CD14-positive monocyte (primary cell): ENCODE results near the gene PCA3. TPM values are rescaled to one million over a fixed set of nuclear protein-coding genes. Genes with fewer than 3 reads are reported as not detected.

Experiments
- DNase-seq, 3 donors: peaks; one replicate each; pipeline ENCODE4 v3.0.0-alpha.2; 2011 to 2022
- H2AFZ ChIP-seq: 2 replicates; pipeline ENCODE4 v1.6.0; 2012; ENCODE audit warnings: mild to moderate bottlenecking, low read depth, low read length, inconsistent platforms; ENCODE audit not compliant: insufficient read depth, poor library complexity, severe bottlenecking
- H3K27ac ChIP-seq, 2 donors: 1 replicate in 1 of 2; 2 replicates in 1 of 2; pipeline ENCODE4 v1.5.1; 2012 to 2013; ENCODE audit warnings: low read length in 2 of 2, control low read depth in 1 of 2, inconsistent platforms in 1 of 2, low read depth in 1 of 2, mild to moderate bottlenecking in 1 of 2
- H3K27me3 ChIP-seq, 2 donors: one replicate each; pipeline versions ENCODE4 v1.6.0 to v1.6.1; 2011 to 2013; ENCODE audit warnings: low read length in 2 of 2; ENCODE audit not compliant: control insufficient read depth in 2 of 2, insufficient read depth in 2 of 2
- H3K36me3 ChIP-seq, 2 donors: replicated peaks in 1 of 2; 1 replicate in 1 of 2; 2 replicates in 1 of 2; pipeline versions ENCODE4 v1.5.1 to v1.6.1; 2012 to 2013; ENCODE audit warnings: low read length in 2 of 2, control low read depth in 1 of 2, inconsistent platforms in 1 of 2, mild to moderate bottlenecking in 1 of 2; ENCODE audit not compliant: insufficient read depth in 2 of 2, control insufficient read depth in 1 of 2
- H3K4me1 ChIP-seq, 2 donors: 1 replicate in 1 of 2; 2 replicates in 1 of 2; pipeline versions ENCODE4 v1.5.1 to v1.6.1; 2012 to 2013; ENCODE audit warnings: low read length in 2 of 2, control low read depth in 1 of 2, inconsistent platforms in 1 of 2, mild to moderate bottlenecking in 1 of 2, moderate library complexity in 1 of 2; ENCODE audit not compliant: insufficient read depth in 2 of 2, control insufficient read depth in 1 of 2
- H3K4me2 ChIP-seq: replicated peaks from 2 replicates; pipeline ENCODE3; 2012; ENCODE audit warnings: low read length, moderate library complexity, mild to moderate bottlenecking; ENCODE audit not compliant: poor library complexity, severe bottlenecking; ENCODE audit errors: extremely low read depth
- H3K4me3 ChIP-seq, 3 experiments: fragments of 200-600 bp in 1 of 3; sonication (generic) in 1 of 3; replicated peaks in 1 of 3; 1 replicate in 2 of 3; 2 replicates in 1 of 3; pipeline ENCODE4 v1.5.1; 2011 to 2013; ENCODE audit warnings: low read length in 3 of 3, mild to moderate bottlenecking in 3 of 3, control low read depth in 2 of 3, low read depth in 2 of 3, inconsistent platforms in 1 of 3, moderate library complexity in 1 of 3
- H3K79me2 ChIP-seq: 2 replicates; pipeline ENCODE4 v1.6.0; 2012; ENCODE audit warnings: mild to moderate bottlenecking, control low read depth, inconsistent platforms, low read length, moderate library complexity; ENCODE audit not compliant: insufficient read depth
- H3K9ac ChIP-seq: 2 replicates; pipeline ENCODE4 v1.6.0; 2017; ENCODE audit warnings: low read length, mild to moderate bottlenecking; ENCODE audit not compliant: insufficient read depth, poor library complexity, severe bottlenecking
- H3K9me3 ChIP-seq, 2 donors: replicated peaks in 1 of 2; 1 replicate in 1 of 2; 2 replicates in 1 of 2; pipeline versions ENCODE4 v1.5.1 to v1.6.1; 2012 to 2013; ENCODE audit warnings: low read length in 2 of 2, control low read depth in 1 of 2; ENCODE audit not compliant: control insufficient read depth in 1 of 2, insufficient read depth in 1 of 2
- H4K20me1 ChIP-seq: 2 replicates; pipeline ENCODE4 v1.6.0; 2012; ENCODE audit warnings: mild to moderate bottlenecking, low read length, control low read depth, moderate library complexity; ENCODE audit not compliant: insufficient read depth
- H3K27ac Mint-ChIP-seq, 7 donors: one replicate each; pipeline ENCODE4 v1.8.0; 2020; ENCODE audit warnings: mild to moderate bottlenecking in 7 of 7, mixed read lengths in 7 of 7, moderate library complexity in 6 of 7, inconsistent platforms in 2 of 7
- H3K27me3 Mint-ChIP-seq, 3 donors: one replicate each; pipeline ENCODE4 v1.8.0; 2021 to 2022; ENCODE audit warnings: low read depth in 3 of 3, mild to moderate bottlenecking in 3 of 3, mixed read lengths in 3 of 3, moderate library complexity in 3 of 3, inconsistent platforms in 1 of 3
- H3K36me3 Mint-ChIP-seq, 2 donors: one replicate each; pipeline ENCODE4 v1.8.0; 2020; ENCODE audit warnings: mixed read lengths in 2 of 2, inconsistent platforms in 1 of 2, mild to moderate bottlenecking in 1 of 2
- H3K4me1 Mint-ChIP-seq: one replicate; pipeline ENCODE4 v1.8.0; 2020; ENCODE audit warnings: mild to moderate bottlenecking, mixed read lengths
- H3K4me3 Mint-ChIP-seq, 2 donors: one replicate each; pipeline ENCODE4 v1.8.0; 2020; ENCODE audit warnings: mild to moderate bottlenecking in 2 of 2, mixed read lengths in 2 of 2, moderate library complexity in 1 of 2
- H3K9me3 Mint-ChIP-seq, 7 donors: one replicate each; pipeline ENCODE4 v1.8.0; 2020 to 2022; ENCODE audit warnings: mixed read lengths in 7 of 7, mild to moderate bottlenecking in 6 of 7, moderate library complexity in 6 of 7, inconsistent platforms in 2 of 7
- CTCF ChIP-seq: fragments of 200-600 bp; IDR thresholded peaks from one replicate; pipeline ENCODE4 v1.8.0; 2022; ENCODE audit warnings: antibody characterized with exemption, mild to moderate bottlenecking
- WGBS: methylation state at CpG from one replicate; pipeline ENCODE4 v1.1.5; 2013; ENCODE audit warnings: missing lambda C conversion rate; ENCODE audit not compliant: insufficient coverage; 5-methylcytosine and 5-hydroxymethylcytosine counted together
- intact Hi-C, 2 donors: fragments of 100-400 bp; cut with micrococcal nuclease; formaldehyde crosslinking; loops; one replicate each; pipeline versions ENCODE4 v1.15.0 to v1.15.1; 2023
- polyA plus RNA-seq, 3 donors: library from polyadenylated mRNA; depleted of rRNA in 1 of 3; unstranded in 2 of 3; stranded (reverse) in 1 of 3; fragments of 300-500 nt in 2 of 3; fragments of >200 nt in 1 of 3; fragmentation: Illumina TruSeq in 2 of 3; gene quantifications; 1 replicate in 2 of 3; 2 replicates in 1 of 3; pipeline ENCODE4 v1.2.3, GENCODE V29; 2012 to 2021

Gene PCA3
- polyA plus RNA-seq, 3 donors, result 0.04 TPM; not detected in 2

- Mint-ChIP-seq H3K4me1 (peaks cover 14% of the 10 kb centered on the region), H3K4me3 (no peak overlapping the region), H3K27me3 (peaks cover 8 to 10% (median 10%) of the 10 kb centered on the region in 3 donors), H3K36me3 (no peaks in the 10 kb centered on the region), H3K9me3 (no peaks in the 10 kb centered on the region), H3K27ac (peak overlapping the region in 1 of 7 donors; percentile 7)
- no peaks in the 10 kb centered on the region for H3K79me2 ChIP-seq
- no peak overlapping the region for H2AFZ ChIP-seq
- 50% methylated on average over 1 of the region's 5 CpGs for WGBS
- no peak for TF ChIP-seq CTCF
- no peak overlapping the region for H3K27ac ChIP-seq
- H4K20me1 ChIP-seq, result no peaks in the 10 kb centered on the region
- DNase-seq, result no peak
- H3K4me2 ChIP-seq, result no peak overlapping the region
- peaks cover 6 to 8% of the 10 kb centered on the region in 2 donors for H3K4me1 ChIP-seq
- no peak overlapping the region for H3K4me3 ChIP-seq
- intact Hi-C loops, result no loop called here
- no peaks in the 10 kb centered on the region for H3K27me3 ChIP-seq
- no peaks in the 10 kb centered on the region for H3K9me3 ChIP-seq
- H3K9ac ChIP-seq, result no peak overlapping the region
- no peaks in the 10 kb centered on the region for H3K36me3 ChIP-seq
Observed at GRCh38 chr9:76717176-76717575, 47.1 kb upstream of the PCA3 start.

- no peak overlapping the region for H3K9ac ChIP-seq
- TF ChIP-seq CTCF, result no peak
- H3K4me2 ChIP-seq, result no peak overlapping the region
- no peak overlapping the region for H3K27ac ChIP-seq
- H3K4me3 Mint-ChIP-seq, result peak overlapping the region in 1 of 2 donors; percentile 29
- no peaks in the 10 kb centered on the region for H3K36me3 ChIP-seq
- intact Hi-C loops, result no loop called here
- H3K4me1 Mint-ChIP-seq, result peaks cover 14% of the 10 kb centered on the region
- H3K9me3 Mint-ChIP-seq, result no peaks in the 10 kb centered on the region
- H3K9me3 ChIP-seq, result no peaks in the 10 kb centered on the region
- 16% methylated on average over 4 of the region's 5 CpGs for WGBS
- peaks cover 8 to 11% (median 10%) of the 10 kb centered on the region in 3 donors for H3K27me3 Mint-ChIP-seq
- H4K20me1 ChIP-seq, result no peaks in the 10 kb centered on the region
- H3K27me3 ChIP-seq, result no peaks in the 10 kb centered on the region
- no peaks in the 10 kb centered on the region for H3K79me2 ChIP-seq
- DNase-seq, result peak; percentile 44 to 85 (median 49)
- H3K4me1 ChIP-seq, result peaks cover 6 to 8% of the 10 kb centered on the region in 2 donors
- peak overlapping the region in 2 of 7 donors; percentile 7 to 19 for H3K27ac Mint-ChIP-seq
- H3K36me3 Mint-ChIP-seq, result no peaks in the 10 kb centered on the region
- H3K4me3 ChIP-seq, result no peak overlapping the region
- no peak overlapping the region for H2AFZ ChIP-seq
Observed at GRCh38 chr9:76717613-76718012, 46.6 kb upstream of the PCA3 start.
